Measurements from ENCODE around the gene PTPN22. TPM values are rescaled to one million over a fixed set of nuclear protein-coding genes. Genes with fewer than 3 reads are reported as not detected.

The PTPN22 gene
- total RNA-seq (58.5 TPM), polyA plus RNA-seq (10 to 100 TPM; 49.1 to 93.4 (median 65.1) TPM)

DNA sequence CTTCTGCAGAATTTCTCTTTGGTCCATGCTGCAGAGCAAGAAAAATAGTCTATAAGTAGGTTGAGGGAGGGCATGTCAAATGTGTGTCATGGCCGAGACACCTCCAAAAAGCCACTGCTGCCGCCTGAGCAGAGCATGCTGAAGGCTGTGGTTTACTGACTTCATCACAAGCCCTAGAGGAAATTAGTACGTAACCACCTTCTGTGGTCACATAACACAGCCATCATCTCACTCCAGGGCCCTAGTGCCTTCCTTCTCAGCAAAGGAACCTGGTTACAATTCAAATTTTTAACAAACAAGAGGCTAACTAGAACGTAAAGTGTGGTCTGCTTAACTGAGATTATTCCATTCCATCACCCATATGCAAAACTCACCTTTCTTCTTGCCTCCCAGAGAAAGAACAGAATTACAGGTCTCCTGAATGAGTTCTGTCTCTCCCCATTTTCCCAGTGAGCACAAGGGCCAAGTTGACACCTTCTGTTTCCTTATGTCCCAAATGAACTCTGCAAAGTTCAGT is at the start of gene PTPN22:
Gene PTPN22, minus strand, starts transcription at position 116 of the 517 bp plus-strand sequence.
- Histone ChIP-seq H3K4me3 (ENCODE audit: low read depth, low read length) (peak within 1 kb of the TSS; percentile 96), H3K27me3 (ENCODE audit: control insufficient read depth, insufficient read depth, low read length) (no peaks in the 10 kb centered on the region), H3K36me3 (ENCODE audit: control insufficient read depth, insufficient read depth, low read length) (peaks cover 4% of the 10 kb centered on the region), H3K9me3 (ENCODE audit: control insufficient read depth in 2 of 2, low read length in 2 of 2) (no peaks in the 10 kb centered on the region), H3K4me1 (ENCODE audit: control insufficient read depth, insufficient read depth, low read length, poor library complexity, severe bottlenecking) (peaks cover 85% of the 10 kb centered on the region), H3K27ac (ENCODE audit: insufficient read depth, low read length, poor library complexity, severe bottlenecking) (peak within 1 kb of the TSS; percentile 94)
- Mint-ChIP-seq H3K36me3 (peaks cover 9% of the 10 kb centered on the region), H3K27ac (peak within 1 kb of the TSS; percentile 96 to 97 (median 96)), H3K4me3 (peak within 1 kb of the TSS; percentile 87 to 93 (median 90)), H3K27me3 (no peaks in the 10 kb centered on the region), H3K9me3 (peaks cover 0 to 2% (median 0%) of the 10 kb centered on the region in 7 donors), H3K4me1 (peaks cover 40 to 74% (median 63%) of the 10 kb centered on the region in 4 donors)
- DNase-seq (peak; percentile 72 to 95 (median 90)), ATAC-seq (ENCODE audit: low read depth in 2 of 2) (peak; percentile 99)

GRCh38 chr1:113918243-113918642 is 46.7 kb upstream of the PTPN22 start:
- Mint-ChIP-seq H3K4me3 (peak overlapping the region in 2 of 4 donors; percentile 47 to 63), H3K36me3 (peaks cover 14% of the 10 kb centered on the region), H3K4me1 (peaks cover 0 to 7% (median 3%) of the 10 kb centered on the region in 4 donors), H3K27ac (peak overlapping the region in 2 of 3 donors; percentile 52 to 76), H3K9me3 (peaks cover 0 to 1% (median 0%) of the 10 kb centered on the region in 7 donors), H3K27me3 (peaks cover 20% of the 10 kb centered on the region)
- DNase-seq (no peak), ATAC-seq (ENCODE audit: low read depth in 2 of 2) (no peak)
- Histone ChIP-seq H3K4me3 (ENCODE audit: low read depth, low read length) (no peak overlapping the region), H3K9me3 (ENCODE audit: control insufficient read depth in 2 of 2, low read length in 2 of 2) (no peaks in the 10 kb centered on the region), H3K4me1 (ENCODE audit: control insufficient read depth, insufficient read depth, low read length, poor library complexity, severe bottlenecking) (no peaks in the 10 kb centered on the region), H3K27me3 (ENCODE audit: control insufficient read depth, insufficient read depth, low read length) (no peaks in the 10 kb centered on the region), H3K36me3 (ENCODE audit: control insufficient read depth, insufficient read depth, low read length) (no peaks in the 10 kb centered on the region), H3K27ac (ENCODE audit: insufficient read depth, low read length, poor library complexity, severe bottlenecking) (no peak overlapping the region)

GRCh38 chr1:113917400-113918082 is 46.0 kb upstream of the PTPN22 start:
- DNase-seq, result no peak
- Mint-ChIP-seq H3K4me1 (peaks cover 0 to 7% (median 3%) of the 10 kb centered on the region in 4 donors), H3K9me3 (peaks cover 0 to 1% (median 0%) of the 10 kb centered on the region in 7 donors), H3K4me3 (peak overlapping the region in 1 of 4 donors; percentile 47), H3K27ac (peak overlapping the region in 1 of 3 donors; percentile 52), H3K36me3 (peaks cover 14% of the 10 kb centered on the region), H3K27me3 (peaks cover 13% of the 10 kb centered on the region)
- no peak overlapping the region for H3K27ac ChIP-seq (ENCODE audit: insufficient read depth, low read length, poor library complexity, severe bottlenecking)
- H3K36me3 ChIP-seq (ENCODE audit: control insufficient read depth, insufficient read depth, low read length), result peaks cover 3% of the 10 kb centered on the region
- no peak overlapping the region for H3K4me3 ChIP-seq (ENCODE audit: low read depth, low read length)
- H3K4me1 ChIP-seq (ENCODE audit: control insufficient read depth, insufficient read depth, low read length, poor library complexity, severe bottlenecking), result no peaks in the 10 kb centered on the region
- H3K27me3 ChIP-seq (ENCODE audit: control insufficient read depth, insufficient read depth, low read length), result no peaks in the 10 kb centered on the region
- no peaks in the 10 kb centered on the region for H3K9me3 ChIP-seq (ENCODE audit: control insufficient read depth in 2 of 2, low read length in 2 of 2)
- ATAC-seq (ENCODE audit: low read depth in 2 of 2), result no peak

GRCh38 chr1:113916974-113917373 is 45.5 kb upstream of the PTPN22 start:
- Histone ChIP-seq H3K4me1 (ENCODE audit: control insufficient read depth, insufficient read depth, low read length, poor library complexity, severe bottlenecking) (no peaks in the 10 kb centered on the region), H3K27ac (ENCODE audit: insufficient read depth, low read length, poor library complexity, severe bottlenecking) (no peak overlapping the region), H3K27me3 (ENCODE audit: control insufficient read depth, insufficient read depth, low read length) (no peaks in the 10 kb centered on the region), H3K36me3 (ENCODE audit: control insufficient read depth, insufficient read depth, low read length) (peaks cover 9% of the 10 kb centered on the region), H3K9me3 (ENCODE audit: control insufficient read depth in 2 of 2, low read length in 2 of 2) (no peaks in the 10 kb centered on the region), H3K4me3 (ENCODE audit: low read depth, low read length) (no peak overlapping the region)
- Mint-ChIP-seq H3K36me3 (peaks cover 15% of the 10 kb centered on the region), H3K9me3 (peaks cover 0 to 1% (median 0%) of the 10 kb centered on the region in 7 donors), H3K4me1 (peaks cover 0 to 7% (median 3%) of the 10 kb centered on the region in 4 donors), H3K27me3 (peaks cover 11% of the 10 kb centered on the region), H3K27ac (no peak overlapping the region), H3K4me3 (no peak overlapping the region)
- ATAC-seq (ENCODE audit: low read depth in 2 of 2) (no peak), DNase-seq (no peak)

DNA sequence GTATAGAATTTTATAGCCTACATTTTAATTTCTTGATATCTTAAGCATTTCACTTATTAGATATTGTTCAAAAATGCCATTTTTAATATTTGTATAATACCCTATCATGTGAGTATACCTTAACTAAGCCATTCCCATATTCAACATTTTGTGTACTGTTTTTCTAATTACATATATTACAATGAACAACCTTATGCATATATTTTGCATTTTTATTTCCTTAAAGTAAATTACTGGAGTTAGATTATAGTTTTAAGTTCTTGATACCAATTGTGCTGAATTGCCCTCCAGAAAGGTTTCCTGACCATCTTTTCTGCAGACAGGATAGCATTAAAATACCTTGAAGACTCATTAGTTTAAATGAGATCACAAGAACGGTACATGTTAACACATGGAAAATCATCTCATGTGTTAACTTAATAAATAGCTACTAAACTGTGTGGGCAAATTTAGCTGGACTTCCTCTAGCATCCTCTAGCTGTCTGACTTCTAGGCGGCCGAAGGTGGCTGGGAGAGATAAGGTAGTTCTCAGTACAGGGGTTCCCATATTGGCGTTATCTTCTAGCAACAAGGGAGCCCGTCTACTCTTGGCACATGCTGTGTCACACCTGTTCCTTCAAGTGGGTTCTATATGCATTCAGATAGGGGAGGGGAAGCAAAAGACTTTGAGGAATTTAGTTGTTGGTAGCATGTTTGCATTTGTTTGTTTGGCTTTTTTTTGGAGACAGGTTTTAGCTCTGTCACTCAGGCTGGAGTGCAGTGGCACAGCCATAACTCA is 42.6 kb upstream of the PTPN22 start:
- no peak overlapping the region for H3K4me3 ChIP-seq (ENCODE audit: low read depth, low read length)
- H3K4me1 Mint-ChIP-seq, result peaks cover 0 to 19% (median 7%) of the 10 kb centered on the region in 4 donors
- no peak overlapping the region for H3K27ac ChIP-seq (ENCODE audit: insufficient read depth, low read length, poor library complexity, severe bottlenecking)
- no peak overlapping the region for H3K4me3 Mint-ChIP-seq
- no peaks in the 10 kb centered on the region for H3K4me1 ChIP-seq (ENCODE audit: control insufficient read depth, insufficient read depth, low read length, poor library complexity, severe bottlenecking)
- DNase-seq, result no peak
- peaks cover 0 to 1% (median 0%) of the 10 kb centered on the region in 7 donors for H3K9me3 Mint-ChIP-seq
- H3K36me3 Mint-ChIP-seq, result peaks cover 37% of the 10 kb centered on the region
- H3K36me3 ChIP-seq (ENCODE audit: control insufficient read depth, insufficient read depth, low read length), result peaks cover 30% of the 10 kb centered on the region
- no peak for ATAC-seq (ENCODE audit: low read depth in 2 of 2)
- H3K27me3 ChIP-seq (ENCODE audit: control insufficient read depth, insufficient read depth, low read length), result no peaks in the 10 kb centered on the region
- peaks cover 7% of the 10 kb centered on the region for H3K27me3 Mint-ChIP-seq
- H3K9me3 ChIP-seq (ENCODE audit: control insufficient read depth in 2 of 2, low read length in 2 of 2), result no peaks in the 10 kb centered on the region
- H3K27ac Mint-ChIP-seq, result no peak overlapping the region

GRCh38 chr1:113913312-113913668 is 41.8 kb upstream of the PTPN22 start:
- no peak overlapping the region for H3K27ac ChIP-seq (ENCODE audit: insufficient read depth, low read length, poor library complexity, severe bottlenecking)
- DNase-seq (no peak), ATAC-seq (ENCODE audit: low read depth in 2 of 2) (no peak)
- H3K36me3 ChIP-seq (ENCODE audit: control insufficient read depth, insufficient read depth, low read length), result peaks cover 33% of the 10 kb centered on the region
- Mint-ChIP-seq H3K27ac (peak overlapping the region in 1 of 3 donors; percentile 65), H3K27me3 (no peaks in the 10 kb centered on the region), H3K9me3 (peaks cover 0 to 1% (median 0%) of the 10 kb centered on the region in 7 donors), H3K4me3 (no peak overlapping the region), H3K4me1 (peaks cover 2 to 17% (median 9%) of the 10 kb centered on the region in 4 donors), H3K36me3 (peaks cover 40% of the 10 kb centered on the region)
- no peak overlapping the region for H3K4me3 ChIP-seq (ENCODE audit: low read depth, low read length)
- H3K4me1 ChIP-seq (ENCODE audit: control insufficient read depth, insufficient read depth, low read length, poor library complexity, severe bottlenecking), result no peaks in the 10 kb centered on the region
- no peaks in the 10 kb centered on the region for H3K9me3 ChIP-seq (ENCODE audit: control insufficient read depth in 2 of 2, low read length in 2 of 2)
- H3K27me3 ChIP-seq (ENCODE audit: control insufficient read depth, insufficient read depth, low read length), result no peaks in the 10 kb centered on the region

- H3K27me3 ChIP-seq (ENCODE audit: control insufficient read depth, insufficient read depth, low read length), result no peaks in the 10 kb centered on the region
- DNase-seq (no peak), ATAC-seq (ENCODE audit: low read depth in 2 of 2) (no peak)
- Mint-ChIP-seq H3K27ac (peak overlapping the region in 1 of 3 donors; percentile 65), H3K27me3 (no peaks in the 10 kb centered on the region), H3K9me3 (peaks cover 0 to 1% (median 0%) of the 10 kb centered on the region in 7 donors), H3K4me3 (no peak overlapping the region), H3K4me1 (peaks cover 5 to 14% (median 10%) of the 10 kb centered on the region in 4 donors), H3K36me3 (peaks cover 39% of the 10 kb centered on the region)
- H3K9me3 ChIP-seq (ENCODE audit: control insufficient read depth in 2 of 2, low read length in 2 of 2), result no peaks in the 10 kb centered on the region
- no peaks in the 10 kb centered on the region for H3K4me1 ChIP-seq (ENCODE audit: control insufficient read depth, insufficient read depth, low read length, poor library complexity, severe bottlenecking)
- H3K4me3 ChIP-seq (ENCODE audit: low read depth, low read length), result no peak overlapping the region
- peaks cover 35% of the 10 kb centered on the region for H3K36me3 ChIP-seq (ENCODE audit: control insufficient read depth, insufficient read depth, low read length)
- H3K27ac ChIP-seq (ENCODE audit: insufficient read depth, low read length, poor library complexity, severe bottlenecking), result no peak overlapping the region
Measured at GRCh38 chr1:113912594-113913311, 41.2 kb upstream of the PTPN22 start.
